NCI-H748 (cell line): ENCODE results near the gene ITPR2.

ENCODE experiments used
- DNase-seq: peaks from one replicate; lab custom pipeline; 2025; ENCODE audit not compliant: unreplicated experiment; lab: John Stamatoyannopoulos, UW

ITPR2 gene

DNA sequence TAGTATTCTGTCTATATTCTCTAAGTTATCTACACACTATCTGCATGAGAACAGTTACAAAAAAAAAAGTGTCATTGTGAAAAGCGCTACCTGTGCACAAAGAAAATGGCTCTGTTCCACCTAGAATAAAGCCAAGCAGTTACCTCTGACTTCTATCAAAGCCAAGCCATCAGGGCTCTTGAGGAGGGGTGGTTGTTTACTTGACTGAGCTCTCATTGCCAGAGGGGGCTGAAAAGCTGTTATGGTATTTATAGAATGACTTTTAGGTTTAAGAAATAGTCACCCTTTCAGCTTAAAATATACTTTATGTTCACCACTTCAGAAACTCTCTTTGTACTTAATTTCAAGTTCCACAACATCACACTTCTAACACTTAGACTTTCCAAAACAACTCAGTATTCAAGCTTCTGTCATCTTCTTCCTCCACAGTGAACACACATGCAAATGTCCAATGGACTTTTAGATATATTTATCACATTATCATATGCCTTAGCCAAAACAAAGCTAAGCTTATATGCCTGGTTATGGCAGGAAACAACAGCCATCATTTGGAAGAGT, 7.5 kb downstream of the ITPR2 start:
- no peak for DNase-seq

GRCh38 chr12:26823390-26823789, 9.6 kb downstream of the ITPR2 start:
- no peak for DNase-seq

DNA sequence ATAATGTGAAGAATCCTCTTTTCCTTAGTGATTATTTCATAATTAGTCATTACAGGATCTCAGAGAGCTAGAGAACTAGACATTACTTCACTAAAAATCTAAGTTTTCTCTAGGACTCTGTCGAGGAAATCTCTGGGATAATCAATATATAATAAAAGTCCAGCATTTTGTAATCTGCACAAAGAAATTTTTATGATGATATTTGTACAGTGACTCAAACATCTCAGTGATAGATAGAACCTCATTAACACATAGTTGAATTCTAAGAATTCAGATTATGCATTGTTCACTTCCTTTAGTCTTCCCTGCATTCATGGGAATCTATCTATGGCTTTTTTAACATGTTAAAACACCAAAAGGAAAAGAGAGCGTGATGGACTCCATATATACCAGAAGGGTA, 11.0 kb downstream of the ITPR2 start:
- no peak for DNase-seq

- no peak for DNase-seq
Observed at GRCh38 chr12:26821212-26821701, 11.7 kb downstream of the ITPR2 start.

- DNase-seq: no peak
Observed at GRCh38 chr12:26818636-26819035, 14.4 kb downstream of the ITPR2 start.

DNA sequence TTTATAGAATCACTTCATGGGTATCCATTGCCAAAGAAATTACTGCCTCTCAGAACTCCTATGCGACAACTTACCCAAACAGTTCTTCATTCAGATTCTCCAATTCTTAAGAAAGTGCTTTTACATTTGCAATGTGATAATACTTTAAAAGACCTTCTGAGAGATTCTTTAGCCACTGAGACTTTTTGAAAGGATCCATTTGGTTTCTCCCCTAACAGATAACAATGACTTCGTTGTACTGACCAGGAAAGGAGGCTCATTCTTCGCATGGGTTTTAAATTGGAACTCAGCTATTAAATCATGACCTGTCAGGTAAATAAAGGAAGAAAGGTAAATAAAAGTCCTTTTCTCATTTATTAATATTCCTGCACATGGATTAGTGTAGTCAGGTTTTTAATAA, 14.8 kb downstream of the ITPR2 start:
- no peak for DNase-seq

DNA sequence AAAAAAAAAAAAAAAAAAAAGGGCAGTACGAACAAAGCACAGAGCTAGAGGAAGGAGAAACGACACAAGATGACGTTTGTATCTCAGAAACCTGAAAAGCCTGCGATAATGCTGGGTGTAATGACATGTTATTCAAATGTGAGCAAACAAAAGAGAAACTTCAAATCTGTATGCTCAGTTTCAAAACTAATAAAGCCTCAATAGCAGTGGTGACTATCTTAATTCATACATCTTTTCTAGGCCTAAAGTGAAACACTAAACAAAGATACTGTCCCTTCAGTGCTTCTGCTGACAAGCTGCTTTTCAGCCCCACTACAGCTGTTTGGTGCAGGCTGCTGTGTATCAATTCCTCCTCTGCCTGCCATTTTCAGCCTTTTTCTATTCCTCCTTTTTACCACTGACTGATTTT, 15.8 kb downstream of the ITPR2 start:
- no peak for DNase-seq

DNA sequence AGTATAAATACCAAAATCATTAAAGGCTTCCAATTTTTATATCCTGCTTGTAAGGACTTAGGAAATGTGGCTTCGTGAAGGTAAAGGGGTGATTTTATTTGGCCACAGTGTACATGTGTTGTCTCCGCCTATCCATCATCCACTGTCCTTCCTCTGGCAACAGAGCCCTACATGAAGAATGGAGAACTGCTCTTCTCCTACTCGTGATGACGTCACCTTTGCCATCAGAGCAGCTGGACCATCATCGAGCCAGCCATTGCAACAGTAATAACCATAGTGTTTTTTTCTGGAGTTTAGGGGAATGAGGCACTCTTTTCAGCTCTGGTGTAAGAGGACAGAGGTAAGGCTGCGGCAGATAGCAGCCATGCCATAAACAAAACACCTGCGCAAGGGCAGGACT, 19.2 kb downstream of the ITPR2 start:
- peak; percentile 19 for DNase-seq

- no peak for DNase-seq
Observed at GRCh38 chr12:26810330-26810729, 22.7 kb downstream of the ITPR2 start.

- DNase-seq: no peak
Observed at GRCh38 chr12:26809611-26810285, 23.2 kb downstream of the ITPR2 start.

DNA sequence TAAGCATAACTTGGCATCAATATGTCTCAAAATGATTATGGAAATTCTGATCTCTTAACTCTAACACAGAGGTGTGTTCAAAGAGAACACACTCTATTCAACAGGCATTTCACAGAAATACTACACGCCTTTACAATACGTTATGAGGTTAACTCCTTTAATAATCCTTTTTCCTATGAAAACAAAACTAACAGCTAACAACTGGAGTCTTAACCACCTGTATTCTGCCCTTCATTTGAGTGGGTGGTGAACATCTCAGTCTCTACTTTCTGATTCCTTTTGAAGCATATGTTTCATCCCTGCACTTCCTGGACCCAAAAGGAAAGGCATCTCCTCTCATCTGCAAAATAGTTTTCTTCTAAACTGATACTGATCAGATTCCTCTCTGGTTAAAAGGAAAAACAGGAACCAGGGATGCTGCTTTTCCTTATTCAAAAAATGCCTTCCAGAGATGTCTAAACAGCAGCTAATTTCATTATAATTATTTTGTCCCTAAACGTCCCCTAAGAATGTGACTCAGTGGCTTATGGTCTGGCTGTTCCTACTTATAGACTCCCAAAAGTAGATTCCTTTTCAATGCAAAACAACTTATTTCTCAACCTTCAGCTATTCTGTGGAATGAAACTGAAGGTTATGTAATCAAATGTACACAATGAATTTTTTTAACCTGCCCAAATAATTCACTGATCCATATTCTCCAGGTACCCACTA, 24.1 kb downstream of the ITPR2 start:
- DNase-seq: no peak

- no peak for DNase-seq
Observed at GRCh38 chr12:26807292-26807691, 25.7 kb downstream of the ITPR2 start.

DNA sequence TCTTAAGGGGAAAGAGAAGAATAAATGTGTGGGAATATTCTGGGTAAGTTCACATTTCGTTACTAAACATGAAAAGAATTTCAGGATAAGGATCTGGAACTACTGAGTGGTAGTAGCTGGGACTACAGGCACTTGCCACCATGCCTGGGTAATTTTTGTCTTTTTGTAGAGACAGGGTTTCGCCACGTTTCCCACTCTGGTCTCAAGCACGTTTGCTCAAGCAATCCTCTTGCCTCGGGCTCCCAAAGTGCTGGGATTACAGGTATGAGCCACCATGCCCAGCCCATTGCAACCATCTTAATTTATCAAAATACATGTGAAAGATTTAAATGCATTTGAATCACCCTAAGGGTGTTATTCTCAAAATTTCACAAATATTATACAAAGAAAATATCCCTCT, 26.4 kb downstream of the ITPR2 start:
- no peak for DNase-seq

GRCh38 chr12:26805401-26805971, 27.5 kb downstream of the ITPR2 start:
- no peak for DNase-seq

GRCh38 chr12:26803552-26803951, 29.4 kb downstream of the ITPR2 start:
- DNase-seq: no peak

DNA sequence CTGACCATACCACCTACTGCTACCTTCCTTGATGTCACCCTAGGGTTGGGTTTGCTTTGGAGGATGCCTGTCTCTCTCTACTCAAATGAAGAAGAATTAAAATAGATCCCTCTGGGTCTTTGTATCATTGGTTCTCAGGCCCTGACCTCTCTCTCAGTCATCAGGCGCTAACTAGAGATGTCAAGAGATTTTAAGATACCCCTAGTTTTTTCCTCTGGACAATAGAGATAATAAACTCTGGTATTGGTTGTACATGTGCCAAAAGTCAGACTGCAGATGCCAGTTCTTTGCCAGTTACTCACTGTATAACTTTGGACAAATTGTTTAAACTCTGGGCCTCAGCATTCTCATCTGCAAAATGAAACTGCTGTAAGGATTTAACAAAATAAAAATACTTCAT, 31.5 kb downstream of the ITPR2 start:
- DNase-seq: no peak

- no peak for DNase-seq
Observed at GRCh38 chr12:26800858-26801257, 32.1 kb downstream of the ITPR2 start.

- no peak for DNase-seq
Observed at GRCh38 chr12:26800347-26800746, 32.6 kb downstream of the ITPR2 start.

- DNase-seq: no peak
Observed at GRCh38 chr12:26799741-26800140, 33.3 kb downstream of the ITPR2 start.

DNA sequence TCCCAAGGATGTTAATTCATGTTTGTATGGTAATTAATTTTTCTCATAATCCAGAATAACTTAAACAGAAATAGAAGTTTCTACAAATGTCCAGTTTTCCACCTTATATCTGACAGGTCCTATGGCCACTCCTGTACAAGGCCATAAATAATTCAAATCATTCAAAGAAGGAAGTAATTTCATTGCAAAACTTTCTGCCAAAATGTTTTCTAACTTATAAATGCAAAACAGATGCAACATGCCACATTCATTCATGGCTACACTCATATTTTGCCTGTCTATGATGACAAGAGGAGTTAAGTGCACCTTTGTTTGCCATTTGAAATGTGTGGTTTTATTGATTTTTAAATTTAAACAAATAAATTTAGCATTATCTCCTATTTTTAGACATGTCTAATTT, 34.4 kb downstream of the ITPR2 start:
- DNase-seq: no peak

DNA sequence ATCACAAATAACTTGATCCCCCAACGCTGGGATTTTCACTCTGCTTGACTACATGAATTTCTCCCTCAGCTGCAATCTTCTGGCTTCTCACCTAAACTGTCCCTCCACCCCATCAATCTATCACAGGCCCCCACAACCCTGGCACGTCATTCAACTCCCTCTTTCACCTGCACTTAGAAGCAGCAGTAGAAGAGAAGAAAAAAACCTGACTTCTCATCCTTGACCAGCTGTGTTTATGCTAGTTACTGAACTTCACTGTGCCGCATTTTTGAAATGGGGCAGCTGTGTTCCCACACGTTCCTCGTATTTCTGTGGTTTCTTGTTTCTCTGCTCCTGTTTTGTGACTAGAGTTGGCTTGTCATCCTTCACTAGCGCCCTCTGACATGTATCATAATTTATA, 35.0 kb downstream of the ITPR2 start:
- no peak for DNase-seq

GRCh38 chr12:26795910-26796309, 37.1 kb downstream of the ITPR2 start:
- DNase-seq: peak; percentile 50
